ENCODE data around the gene C11orf16.

C11orf16 gene

GRCh38 chr11:8878771-8879170 is 54.0 kb downstream of the C11orf16 start:
- DNase-seq, result no peak

- no peak for DNase-seq
Observed at GRCh38 chr11:8873741-8874405, 58.9 kb downstream of the C11orf16 start.

- no peak for DNase-seq
Observed at GRCh38 chr11:8871962-8872361, 60.8 kb downstream of the C11orf16 start.

- DNase-seq, result no peak
Observed at GRCh38 chr11:8871171-8871775, 61.5 kb downstream of the C11orf16 start.

- peak in 1 of 2 donors; percentile 41 for DNase-seq
Observed at GRCh38 chr11:8870411-8871170, 62.2 kb downstream of the C11orf16 start.
